WTC11 (cell line): ENCODE results near the gene TSPAN5.

Experiments
- CTCF ChIP-seq: fragments of 200-600 bp; IDR thresholded peaks from 2 replicates; pipeline ENCODE4 v1.8.0; 2022; ENCODE audit warnings: antibody characterized with exemption
- ETV6 ChIP-seq: sonication (generic); formaldehyde crosslinking; IDR thresholded peaks from 2 replicates; pipeline ENCODE4 v1.8.1; 2022; ENCODE audit warnings: mild to moderate bottlenecking, missing genetic modification reagents
- MAX ChIP-seq: sonication (generic); formaldehyde crosslinking; IDR thresholded peaks from 2 replicates; pipeline ENCODE4 v1.8.0; 2022; ENCODE audit warnings: mild to moderate bottlenecking, missing genetic modification reagents

DNA sequence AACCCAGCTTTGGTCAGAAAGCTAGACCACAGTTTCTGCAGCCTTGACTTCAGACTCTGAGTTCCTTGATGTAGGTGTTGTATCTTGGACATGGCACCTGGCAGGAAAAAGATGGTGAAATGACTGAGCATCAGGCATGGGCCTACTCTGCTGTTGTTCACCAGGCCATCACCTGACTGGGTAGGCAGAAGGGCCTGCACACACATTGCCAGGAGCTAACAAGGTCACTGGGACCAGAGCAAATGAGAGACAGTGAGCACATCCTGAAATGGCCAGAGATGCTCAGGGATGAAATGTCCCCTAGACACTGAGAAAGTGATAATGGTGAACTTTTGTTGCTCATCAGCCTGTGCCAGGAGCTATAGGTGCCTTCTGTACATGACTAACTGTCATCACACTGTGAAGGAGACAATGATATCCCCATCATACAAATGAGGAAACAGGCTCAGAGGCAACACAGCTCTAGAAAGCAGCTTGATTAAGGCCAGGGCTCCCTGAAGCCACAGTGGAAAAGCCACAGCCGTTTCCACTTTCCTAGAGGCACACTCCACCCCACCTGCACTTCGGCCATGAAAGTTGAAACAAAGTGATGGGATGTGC lies 128.3 kb downstream of the TSPAN5 start:
- TF ChIP-seq CTCF (no peak), MAX (no peak), ETV6 (CRISPR knock-in tag) (no peak)
